ENCODE data around the gene NBDY.

DNA sequence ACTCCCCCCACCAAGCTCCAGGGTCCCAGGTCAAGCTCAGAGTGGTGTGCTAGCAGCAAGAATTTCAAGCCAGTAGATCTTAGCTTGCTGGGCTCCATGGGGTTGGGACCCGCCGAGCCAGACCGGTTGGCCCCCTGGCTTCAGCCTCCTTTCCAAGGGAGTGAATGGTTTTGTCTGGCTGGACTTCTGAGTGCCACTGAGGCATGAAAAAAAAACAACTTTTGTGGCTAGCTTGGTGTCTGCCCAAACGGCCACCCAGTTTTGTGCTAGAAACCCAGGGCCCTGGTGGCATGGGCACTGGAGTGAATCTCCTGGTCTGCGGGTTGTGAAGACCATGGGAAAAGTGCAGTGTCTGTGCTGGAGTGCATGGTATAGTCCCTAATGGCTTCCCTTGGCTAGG is 82.6 kb downstream of the NBDY start:
- no peak for TF ChIP-seq CTCF (IDR thresholded peaks at IDR 0.05)
- TF ChIP-seq EP300 (IDR thresholded peaks at IDR 0.05), result no peak
- TF ChIP-seq POLR2A (IDR thresholded peaks at IDR 0.05), result no peak
